ENCODE data around the gene ATP2A1. TPM values are rescaled to one million over a fixed set of nuclear protein-coding genes. Genes with fewer than 3 reads are reported as not detected.

Gene ATP2A1
- total and polyA plus RNA-seq, 3 experiments from 2014 or later, result 1.9 to 2.1 TPM; not detected in 1

DNA sequence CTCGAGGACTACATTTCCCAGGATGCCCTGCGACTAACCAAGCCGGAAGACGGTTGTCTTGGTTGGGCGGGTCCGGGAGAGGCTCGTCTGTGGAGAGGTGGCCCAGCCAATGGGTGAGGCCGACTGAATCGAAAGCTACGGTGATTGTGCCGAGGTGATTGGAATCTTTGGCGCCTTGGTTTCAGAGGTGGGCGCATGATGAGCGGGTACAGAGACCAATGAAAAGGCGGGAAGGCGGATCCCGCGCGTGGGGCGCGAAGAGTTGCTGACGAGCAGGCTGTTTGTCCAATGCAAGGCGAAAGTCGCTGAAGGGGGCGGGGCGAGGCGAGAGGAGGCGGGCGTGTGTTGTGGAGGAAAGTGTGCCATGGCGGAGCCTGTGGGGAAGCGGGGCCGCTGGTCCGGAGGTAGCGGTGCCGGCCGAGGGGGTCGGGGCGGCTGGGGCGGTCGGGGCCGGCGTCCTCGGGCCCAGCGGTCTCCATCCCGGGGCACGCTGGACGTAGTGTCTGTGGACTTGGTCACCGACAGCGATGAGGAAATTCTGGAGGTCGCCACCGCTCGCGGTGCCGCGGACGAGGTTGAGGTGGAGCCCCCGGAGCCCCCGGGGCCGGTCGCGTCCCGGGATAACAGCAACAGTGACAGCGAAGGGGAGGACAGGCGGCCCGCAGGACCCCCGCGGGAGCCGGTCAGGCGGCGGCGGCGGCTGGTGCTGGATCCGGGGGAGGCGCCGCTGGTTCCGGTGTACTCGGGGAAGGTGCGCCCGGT lies 72.5 kb downstream of the ATP2A1 start, which contains the start of gene NFATC2IP:
Gene NFATC2IP (plus strand): TSS at position 290 of the 762 bp plus-strand sequence. CDS start 75 bp downstream, at position 365.
- Histone ChIP-seq H3K9me3 (ENCODE audit: low read length) (no peaks in the 10 kb centered on the region), H3K36me3 (ENCODE audit: insufficient read depth, low read length) (peaks cover 12% of the 10 kb centered on the region), H3K27ac (ENCODE audit: low read depth, low read length) (peak within 1 kb of the TSS; percentile 73), H3K4me3 (ENCODE audit: low read length) (peak within 1 kb of the TSS; percentile 74), H3K27me3 (ENCODE audit: insufficient read depth, low read length, poor library complexity, severe bottlenecking) (no peaks in the 10 kb centered on the region), H3K4me1 (ENCODE audit: insufficient read depth, low read length) (peaks cover 18% of the 10 kb centered on the region)
- peak; percentile 99 to 100 (median 99) for DNase-seq
- peak within 1 kb of the TSS; percentile 88 to 98 (median 94) for H3K4me3 Mint-ChIP-seq
- H3K36me3 Mint-ChIP-seq, result peaks cover 0 to 41% (median 4%) of the 10 kb centered on the region in 3 donors
- ChIA-PET CTCF (interaction anchor here (1.0 to 1.6 kb wide), 3 partner anchors 26 to 104 kb away, joined by 3 to 4 read pairs (median 4); partner anchors contain the start of gene TUFM), POLR2A (interaction anchor here (0.6 to 2.1 kb wide), 8 partner anchors 16 to 128 kb away, joined by 3 to 10 read pairs (median 6); partner anchors contain the start of genes ATXN2L, CD19, RABEP2 and SH2B1)
- H3K27me3 Mint-ChIP-seq, result peaks cover 0 to 4% of the 10 kb centered on the region in 2 donors
- peak within 1 kb of the TSS; percentile 68 to 97 (median 88) for H3K27ac Mint-ChIP-seq
- no peaks in the 10 kb centered on the region for H3K9me3 Mint-ChIP-seq
- H3K4me1 Mint-ChIP-seq, result peaks cover 22 to 42% (median 22%) of the 10 kb centered on the region in 3 donors

DNA sequence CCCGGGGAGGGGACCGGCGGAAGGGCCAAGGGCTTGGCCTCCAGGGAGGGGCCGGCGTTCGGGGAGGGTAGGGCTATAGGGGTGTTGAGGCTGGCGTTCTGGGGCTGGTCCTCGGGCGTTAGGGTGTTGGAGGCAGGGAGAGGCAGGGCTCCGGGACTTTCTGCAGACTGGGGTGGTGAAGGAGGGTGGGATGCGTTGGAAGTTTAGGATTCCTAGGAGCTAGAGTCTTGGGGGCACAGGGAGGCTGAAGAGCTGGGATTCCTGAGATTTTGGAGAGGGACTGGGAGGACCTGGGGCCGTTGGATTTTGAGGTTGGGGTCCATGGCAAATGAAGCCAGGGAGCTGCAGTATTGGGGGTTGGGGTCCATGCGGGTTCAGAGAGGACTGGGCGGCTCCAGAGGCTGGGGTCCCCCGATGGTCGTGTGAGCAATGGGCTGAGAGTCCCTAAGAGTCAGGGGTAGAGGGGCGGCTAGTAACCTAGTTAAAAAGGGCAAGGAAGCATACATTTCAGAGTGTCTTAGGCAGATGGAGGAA lies 73.2 kb downstream of the ATP2A1 start:
- Mint-ChIP-seq H3K9me3 (no peaks in the 10 kb centered on the region), H3K4me3 (peak overlapping the region; percentile 88 to 98 (median 94)), H3K36me3 (peaks cover 0 to 47% (median 6%) of the 10 kb centered on the region in 3 donors), H3K27ac (peak overlapping the region; percentile 43 to 92 (median 85)), H3K27me3 (peaks cover 0 to 4% of the 10 kb centered on the region in 2 donors), H3K4me1 (peaks cover 23 to 42% (median 23%) of the 10 kb centered on the region in 3 donors)
- peak overlapping the region; percentile 73 for H3K27ac ChIP-seq (ENCODE audit: low read depth, low read length)
- peak in 1 of 5 donors; percentile 58 for DNase-seq
- H3K9me3 ChIP-seq (ENCODE audit: low read length), result no peaks in the 10 kb centered on the region
- H3K27me3 ChIP-seq (ENCODE audit: insufficient read depth, low read length, poor library complexity, severe bottlenecking), result no peaks in the 10 kb centered on the region
- POLR2A ChIA-PET, result interaction anchor here (0.6 to 2.1 kb wide), 4 partner anchors 23 to 128 kb away, joined by 7 to 11 read pairs (median 8); partner anchors contain the start of genes ATXN2L, SH2B1 and SPNS1
- H3K36me3 ChIP-seq (ENCODE audit: insufficient read depth, low read length), result peaks cover 12% of the 10 kb centered on the region
- peak overlapping the region; percentile 74 for H3K4me3 ChIP-seq (ENCODE audit: low read length)
- CTCF ChIA-PET, result interaction anchor here (0.8 kb wide), 1 partner anchor 9 kb away, joined by 5 read pairs; no protein-coding TSS in a partner anchor
- H3K4me1 ChIP-seq (ENCODE audit: insufficient read depth, low read length), result peaks cover 15% of the 10 kb centered on the region

Other genes starting within 250 kb of the ATP2A1 start
- 1 to 10 TPM; 1.3 to 1.4 TPM for gene NPIPB8, start 240.4 kb upstream of the ATP2A1 start, total RNA-seq
- gene NPIPB8, start 240.4 kb upstream of the ATP2A1 start, polyA plus RNA-seq, result 0.60 TPM
- 100 to 1,000 TPM; 701 to 733 TPM for gene EIF3C, start 167.0 kb upstream of the ATP2A1 start, total RNA-seq
- 300 TPM for gene EIF3C, start 167.0 kb upstream of the ATP2A1 start, polyA plus RNA-seq
- gene NPIPB9, start 126.7 kb upstream of the ATP2A1 start, total RNA-seq, result 1 to 10 TPM; 1.2 to 2.8 TPM
- gene NPIPB9, start 126.7 kb upstream of the ATP2A1 start, polyA plus RNA-seq, result not detected
- gene ATXN2L, start 55.5 kb upstream of the ATP2A1 start, total RNA-seq, result 100 to 1,000 TPM; 266 to 267 TPM
- 31.0 TPM for gene ATXN2L, start 55.5 kb upstream of the ATP2A1 start, polyA plus RNA-seq
- gene TUFM, start 32.1 kb upstream of the ATP2A1 start, total RNA-seq, result 100 to 1,000 TPM; 320 to 347 TPM
- 146 TPM for gene TUFM, start 32.1 kb upstream of the ATP2A1 start, polyA plus RNA-seq
- gene SH2B1, start 14.6 kb upstream of the ATP2A1 start, total RNA-seq, result 10 to 100 TPM; 39.6 to 44.7 TPM
- gene SH2B1, start 14.6 kb upstream of the ATP2A1 start, polyA plus RNA-seq, result 3.5 TPM
- gene RABEP2, start 46.8 kb downstream of the ATP2A1 start, total RNA-seq, result 10 to 100 TPM; 20.8 to 21.7 TPM
- gene RABEP2, start 46.8 kb downstream of the ATP2A1 start, polyA plus RNA-seq, result 6.6 TPM
- not detected for gene CD19, start 53.5 kb downstream of the ATP2A1 start, total RNA-seq
- not detected for gene CD19, start 53.5 kb downstream of the ATP2A1 start, polyA plus RNA-seq
- gene NFATC2IP, start 72.4 kb downstream of the ATP2A1 start, total RNA-seq, result 10 to 100 TPM; 75.1 to 77.0 TPM
- gene NFATC2IP, start 72.4 kb downstream of the ATP2A1 start, polyA plus RNA-seq, result 35.0 TPM
- gene SPNS1, start 96.3 kb downstream of the ATP2A1 start, total RNA-seq, result 10 to 100 TPM; 36.5 to 40.9 TPM
- gene SPNS1, start 96.3 kb downstream of the ATP2A1 start, polyA plus RNA-seq, result 33.2 TPM
- 100 to 1,000 TPM; 195 to 203 TPM for gene LAT, start 106.6 kb downstream of the ATP2A1 start, total RNA-seq
- gene LAT, start 106.6 kb downstream of the ATP2A1 start, polyA plus RNA-seq, result 331 TPM